MM.1S (cell line): ENCODE results near the gene USP10.

Experiments
- DNase-seq: peaks from one replicate; pipeline ENCODE4 v3.0.0-alpha.2; 2015
- H2AFZ ChIP-seq: fragments of 300-600 bp; sonication (generic); 2 replicates; pipeline ENCODE4 v1.6.0; 2016; ENCODE audit warnings: antibody characterized with exemption, low read length
- H3F3A ChIP-seq: fragments of 300-600 bp; sonication (generic); 2 replicates; pipeline ENCODE4 v1.6.1; 2016; ENCODE audit warnings: mild to moderate bottlenecking, antibody characterized with exemption, low read length, moderate library complexity, mixed read lengths; ENCODE audit not compliant: insufficient read depth
- H3K27ac ChIP-seq: fragments of 300-600 bp; sonication (generic); 2 replicates; pipeline ENCODE4 v1.5.1; 2016; ENCODE audit warnings: mild to moderate bottlenecking, low read length
- H3K27me3 ChIP-seq: fragments of 300-600 bp; sonication (generic); replicated peaks from 2 replicates; pipeline ENCODE4 v1.6.0; 2016; ENCODE audit warnings: low read length; ENCODE audit not compliant: insufficient read depth
- H3K36me3 ChIP-seq: fragments of 300-600 bp; sonication (generic); replicated peaks from 2 replicates; pipeline ENCODE4 v1.6.1; 2016; ENCODE audit warnings: mild to moderate bottlenecking, low read length, mixed read lengths; ENCODE audit not compliant: insufficient read depth
- H3K4me1 ChIP-seq: fragments of 300-600 bp; sonication (generic); 2 replicates; pipeline ENCODE4 v1.6.1; 2016; ENCODE audit warnings: low read length, mixed read lengths
- H3K4me2 ChIP-seq: fragments of 300-600 bp; sonication (generic); 2 replicates; pipeline ENCODE4 v1.6.0; 2016; ENCODE audit warnings: low read depth, low read length
- H3K4me3 ChIP-seq: fragments of 300-600 bp; sonication (generic); 2 replicates; pipeline ENCODE4 v1.5.1; 2016; ENCODE audit warnings: low read length, mixed read lengths
- H3K79me2 ChIP-seq: fragments of 300-600 bp; sonication (generic); 2 replicates; pipeline ENCODE4 v1.6.1; 2016; ENCODE audit warnings: mixed run types, low read length, mixed read lengths
- H3K9ac ChIP-seq: fragments of 300-600 bp; sonication (generic); 2 replicates; pipeline ENCODE4 v1.6.1; 2016; ENCODE audit warnings: low read length, mixed read lengths
- H3K9me2 ChIP-seq: fragments of 300-600 bp; sonication (generic); replicated peaks from 2 replicates; pipeline ENCODE4 v1.6.1; 2016; ENCODE audit warnings: mild to moderate bottlenecking, low read length, mixed read lengths; ENCODE audit not compliant: insufficient read depth
- H3K9me3 ChIP-seq: fragments of 300-600 bp; sonication (generic); replicated peaks from 2 replicates; pipeline ENCODE4 v1.6.1; 2016; ENCODE audit warnings: mild to moderate bottlenecking, low read length, mixed read lengths; ENCODE audit not compliant: insufficient read depth
- H4K20me1 ChIP-seq: fragments of 300-600 bp; sonication (generic); 2 replicates; pipeline ENCODE4 v1.6.1; 2016; ENCODE audit warnings: mild to moderate bottlenecking, low read length, moderate library complexity, mixed read lengths; ENCODE audit not compliant: insufficient read depth
- CTCF ChIP-seq: fragments of 300-600 bp; sonication (generic); IDR thresholded peaks from 2 replicates; pipeline ENCODE4 v1.5.1; 2016; ENCODE audit warnings: antibody characterized with exemption, low read length, mixed read lengths
- EZH2 ChIP-seq: fragments of 300-600 bp; sonication (generic); optimal IDR thresholded peaks from 2 replicates; pipeline ENCODE3; 2017; ENCODE audit warnings: low read depth, mild to moderate bottlenecking, antibody characterized with exemption, low read length, mixed read lengths
- EZH2phosphoT487 ChIP-seq: fragments of 300-600 bp; sonication (generic); IDR thresholded peaks from 2 replicates; pipeline ENCODE4 v1.6.1; 2018; ENCODE audit warnings: antibody characterized with exemption, low read length

USP10 gene

DNA sequence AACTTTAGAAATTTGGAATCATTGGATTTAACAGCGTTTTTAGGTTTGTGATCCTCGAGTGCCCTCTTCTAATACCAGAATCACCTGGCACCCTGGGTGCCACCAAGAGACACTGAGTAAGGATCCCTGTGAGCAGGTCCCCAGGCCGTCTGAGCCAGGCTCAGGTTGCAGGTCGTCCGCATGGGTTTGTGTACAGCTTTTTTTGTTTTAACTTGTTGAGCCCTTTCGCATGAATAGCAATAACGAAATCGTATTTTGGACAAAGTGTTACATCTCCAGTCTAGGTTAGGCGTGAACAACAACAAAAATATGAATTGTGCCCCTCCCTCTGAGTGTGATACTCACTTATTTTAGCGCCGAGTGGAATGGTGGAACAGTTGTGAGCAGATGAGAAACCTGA is 10.9 kb downstream of the USP10 start:
- peaks cover 95% of the 10 kb centered on the region for H3K79me2 ChIP-seq
- no peak overlapping the region for H3K4me2 ChIP-seq
- H3K36me3 ChIP-seq = no peaks in the 10 kb centered on the region
- no peak overlapping the region for H3K9ac ChIP-seq
- no peak overlapping the region for H3K4me3 ChIP-seq
- no peak for DNase-seq
- H3K9me3 ChIP-seq = no peaks in the 10 kb centered on the region
- H3K27ac ChIP-seq = no peak overlapping the region
- H3F3A ChIP-seq = no peaks in the 10 kb centered on the region
- no peaks in the 10 kb centered on the region for H3K4me1 ChIP-seq
- no peaks in the 10 kb centered on the region for H3K27me3 ChIP-seq
- TF ChIP-seq CTCF (no peak), EZH2 (no peak), EZH2phosphoT487 (no peak)
- peaks cover 9% of the 10 kb centered on the region; the same call in 1 of the 2 replicates for H4K20me1 ChIP-seq
- H2AFZ ChIP-seq = no peak overlapping the region
- H3K9me2 ChIP-seq = no peaks in the 10 kb centered on the region

DNA sequence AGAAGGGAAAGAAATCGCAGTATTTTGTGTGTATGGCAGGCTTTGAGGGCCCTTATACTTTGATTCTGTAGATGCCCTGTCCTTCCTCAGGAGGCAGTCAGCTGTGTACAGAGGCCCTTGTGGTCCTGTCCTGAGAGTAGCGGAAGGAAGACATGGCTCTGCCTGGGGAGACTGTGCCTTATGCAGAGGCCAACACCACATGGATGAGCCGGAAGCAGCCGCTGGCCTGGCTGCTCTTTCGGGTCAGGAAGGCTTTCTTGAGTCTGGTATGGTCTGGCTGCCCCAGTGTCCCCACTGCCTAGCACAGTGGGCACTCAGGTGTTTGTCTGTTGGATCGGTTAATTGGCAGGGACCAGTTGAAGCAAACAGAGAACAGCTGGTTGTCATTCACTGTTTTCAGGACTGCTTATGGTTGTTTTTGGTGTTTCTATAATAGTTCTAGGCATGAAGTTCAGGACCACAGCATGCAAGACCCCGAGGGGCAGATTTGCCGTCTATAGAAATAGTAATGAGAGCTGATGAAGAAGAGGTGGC is 12.4 kb downstream of the USP10 start:
- no peak overlapping the region for H3K27ac ChIP-seq

GRCh38 chr16:84712801-84713775 is 13.3 kb downstream of the USP10 start:
- no peaks in the 10 kb centered on the region for H3K4me1 ChIP-seq
- H2AFZ ChIP-seq = no peak overlapping the region
- peaks cover 9% of the 10 kb centered on the region; the same call in 1 of the 2 replicates for H4K20me1 ChIP-seq
- no peak for TF ChIP-seq EZH2
- TF ChIP-seq EZH2phosphoT487 = no peak
- TF ChIP-seq CTCF = no peak
- no peaks in the 10 kb centered on the region for H3K9me3 ChIP-seq
- DNase-seq = no peak
- no peaks in the 10 kb centered on the region for H3K36me3 ChIP-seq
- H3K27ac ChIP-seq = no peak overlapping the region
- no peak overlapping the region for H3K9ac ChIP-seq
- H3F3A ChIP-seq = no peaks in the 10 kb centered on the region
- H3K27me3 ChIP-seq = no peaks in the 10 kb centered on the region
- no peaks in the 10 kb centered on the region for H3K9me2 ChIP-seq
- no peak overlapping the region for H3K4me2 ChIP-seq
- no peak overlapping the region for H3K4me3 ChIP-seq
- H3K79me2 ChIP-seq = peaks cover 98% of the 10 kb centered on the region

More for the DNA sequence above, 12.4 kb downstream of the USP10 start:
- Histone ChIP-seq H3K4me2 (no peak overlapping the region), H3K79me2 (peaks cover 98% of the 10 kb centered on the region), H3K9me3 (no peaks in the 10 kb centered on the region), H2AFZ (no peak overlapping the region), H3K36me3 (no peaks in the 10 kb centered on the region), H3K9me2 (no peaks in the 10 kb centered on the region), H3F3A (no peaks in the 10 kb centered on the region), H3K4me3 (no peak overlapping the region), H3K9ac (no peak overlapping the region), H4K20me1 (peaks cover 9% of the 10 kb centered on the region; the same call in 1 of the 2 replicates), H3K27me3 (no peaks in the 10 kb centered on the region), H3K4me1 (no peaks in the 10 kb centered on the region)
- no peak for DNase-seq
- TF ChIP-seq EZH2 (no peak), CTCF (no peak), EZH2phosphoT487 (no peak)
